H9 (cell line): ENCODE results near the gene UBE2L3. TPM values are rescaled to one million over a fixed set of nuclear protein-coding genes. Genes with fewer than 3 reads are reported as not detected.

Source experiments
- DNase-seq: peaks from one replicate; pipeline ENCODE4 v3.0.0-alpha.2; 2017
- H2AFZ ChIP-seq: one replicate; pipeline ENCODE4 v1.6.1; 2013; ENCODE audit warnings: mild to moderate bottlenecking, low read length, control low read depth, moderate library complexity
- H2AK5ac ChIP-seq: 2 replicates; pipeline ENCODE4 v1.6.1; 2013; ENCODE audit warnings: low read length, control low read depth, mixed read lengths; ENCODE audit not compliant: insufficient read length
- H2BK120ac ChIP-seq: one replicate; pipeline ENCODE4 v1.6.1; 2013; ENCODE audit warnings: low read depth, mild to moderate bottlenecking, low read length, control low read depth, inconsistent platforms; ENCODE audit not compliant: poor library complexity, severe bottlenecking
- H2BK12ac ChIP-seq: 2 replicates; pipeline ENCODE4 v1.6.1; 2013; ENCODE audit warnings: low read length, control low read depth, mixed read lengths, low read depth; ENCODE audit not compliant: insufficient read length
- H2BK15ac ChIP-seq: 2 replicates; pipeline ENCODE4 v1.6.1; 2013; ENCODE audit warnings: low read depth, low read length, control low read depth
- H2BK20ac ChIP-seq: one replicate; pipeline ENCODE4 v1.6.1; 2013; ENCODE audit warnings: low read depth, mild to moderate bottlenecking, low read length, control low read depth, inconsistent platforms; ENCODE audit not compliant: poor library complexity, severe bottlenecking
- H2BK5ac ChIP-seq: 2 replicates; pipeline ENCODE4 v1.6.1; 2013; ENCODE audit warnings: low read length, control low read depth, mixed read lengths; ENCODE audit not compliant: insufficient read length
- H3K14ac ChIP-seq: 2 replicates; pipeline ENCODE4 v1.6.1; 2013; ENCODE audit warnings: low read length, control low read depth; ENCODE audit not compliant: insufficient read depth
- H3K18ac ChIP-seq: 2 replicates; pipeline ENCODE4 v1.6.1; 2013; ENCODE audit warnings: low read depth, mild to moderate bottlenecking, mixed read lengths, low read length, control low read depth; ENCODE audit not compliant: insufficient read length
- H3K23ac ChIP-seq: 2 replicates; pipeline ENCODE4 v1.6.1; 2013; ENCODE audit warnings: low read length, control low read depth, mixed read lengths, low read depth; ENCODE audit not compliant: insufficient read length
- H3K23me2 ChIP-seq: 2 replicates; pipeline ENCODE4 v1.6.1; 2013; ENCODE audit warnings: low read depth, mild to moderate bottlenecking, mixed read lengths, low read length, control low read depth; ENCODE audit not compliant: insufficient read length, poor library complexity, severe bottlenecking
- H3K27ac ChIP-seq: 2 replicates; pipeline ENCODE4 v1.5.1; 2013; ENCODE audit warnings: low read length, control low read depth, mixed read lengths, low read depth; ENCODE audit not compliant: insufficient read length
- H3K27me3 ChIP-seq: 2 replicates; pipeline ENCODE4 v1.6.1; 2013; ENCODE audit warnings: low read length, control low read depth, inconsistent platforms; ENCODE audit not compliant: insufficient read depth
- H3K4ac ChIP-seq: 2 replicates; pipeline ENCODE4 v1.6.1; 2013; ENCODE audit warnings: low read depth, mild to moderate bottlenecking, control low read depth, inconsistent platforms, low read length, moderate library complexity
- H3K4me1 ChIP-seq: 2 replicates; pipeline ENCODE4 v1.6.1; 2013; ENCODE audit warnings: low read length, control low read depth, inconsistent platforms; ENCODE audit not compliant: insufficient read depth
- H3K4me2 ChIP-seq: 2 replicates; pipeline ENCODE4 v1.6.1; 2013; ENCODE audit warnings: low read length, control low read depth, mixed read lengths; ENCODE audit not compliant: insufficient read length, insufficient read depth
- H3K56ac ChIP-seq: 2 replicates; pipeline ENCODE4 v1.6.1; 2013; ENCODE audit warnings: low read depth, mild to moderate bottlenecking, mixed read lengths, low read length, control low read depth; ENCODE audit not compliant: insufficient read length
- H3K79me1 ChIP-seq: 2 replicates; pipeline ENCODE4 v1.6.1; 2013; ENCODE audit warnings: low read depth, mild to moderate bottlenecking, moderate library complexity, low read length, control low read depth, inconsistent platforms; ENCODE audit not compliant: insufficient read depth, poor library complexity, severe bottlenecking
- H3K79me2 ChIP-seq: 2 replicates; pipeline ENCODE4 v1.6.1; 2013; ENCODE audit warnings: low read length, control low read depth, inconsistent platforms; ENCODE audit not compliant: insufficient read depth
- H3K9ac ChIP-seq: 2 replicates; pipeline ENCODE4 v1.6.1; 2013; ENCODE audit warnings: low read length, control low read depth, mixed read lengths; ENCODE audit not compliant: insufficient read length; ENCODE audit errors: extremely low read depth
- H3K9me3 ChIP-seq: one replicate; pipeline ENCODE4 v1.6.1; 2013; ENCODE audit warnings: low read depth, low read length, inconsistent platforms; ENCODE audit not compliant: control insufficient read depth
- H3T11ph ChIP-seq: one replicate; pipeline ENCODE4 v1.6.1; 2013; ENCODE audit warnings: mild to moderate bottlenecking, low read length, control low read depth, inconsistent platforms
- H4K20me1 ChIP-seq: one replicate; pipeline ENCODE4 v1.6.1; 2013; ENCODE audit not compliant: control insufficient read depth, insufficient read length, insufficient read depth
- H4K5ac ChIP-seq: 2 replicates; pipeline ENCODE4 v1.6.1; 2013; ENCODE audit warnings: low read depth, mild to moderate bottlenecking, mixed read lengths, low read length, control low read depth; ENCODE audit not compliant: insufficient read length
- H4K8ac ChIP-seq: replicated peaks from 2 replicates; pipeline ENCODE4 v1.6.1; 2013; ENCODE audit warnings: low read length, control low read depth, mixed read lengths, low read depth; ENCODE audit not compliant: insufficient read length
- H4K91ac ChIP-seq: 2 replicates; pipeline ENCODE4 v1.6.1; 2013; ENCODE audit warnings: low read depth, mild to moderate bottlenecking, moderate library complexity, mixed read lengths, low read length, control low read depth; ENCODE audit not compliant: insufficient read length
- H3K27ac Mint-ChIP-seq, 3 experiments: 2 replicates in 2 of 3; 3 replicates in 1 of 3; pipeline ENCODE4 v1.8.0; 2020 to 2021; ENCODE audit warnings: mixed read lengths in 3 of 3, mild to moderate bottlenecking in 1 of 3, moderate library complexity in 1 of 3
- H3K27me3 Mint-ChIP-seq: 2 replicates; pipeline ENCODE4 v1.8.0; 2021; ENCODE audit warnings: low read depth, mild to moderate bottlenecking, moderate library complexity, mixed read lengths
- H3K36me3 Mint-ChIP-seq, 3 experiments: 2 replicates in 2 of 3; 3 replicates in 1 of 3; pipeline ENCODE4 v1.8.0; 2020 to 2021; ENCODE audit warnings: low read depth in 3 of 3, mixed read lengths in 3 of 3; ENCODE audit not compliant: insufficient read depth in 1 of 3
- H3K4me1 Mint-ChIP-seq, 2 experiments: 2 replicates each; pipeline ENCODE4 v1.8.0; 2020; ENCODE audit warnings: mixed read lengths in 2 of 2
- H3K4me3 Mint-ChIP-seq, 2 experiments: 2 replicates in 1 of 2; 3 replicates in 1 of 2; pipeline ENCODE4 v1.8.0; 2020 to 2021; ENCODE audit warnings: mild to moderate bottlenecking in 2 of 2, mixed read lengths in 2 of 2, moderate library complexity in 1 of 2
- H3K9me3 Mint-ChIP-seq, 2 experiments: 2 replicates in 1 of 2; 3 replicates in 1 of 2; pipeline ENCODE4 v1.8.0; 2020; ENCODE audit warnings: mild to moderate bottlenecking in 2 of 2, mixed read lengths in 2 of 2, moderate library complexity in 1 of 2
- WGBS: extraction: QIAGEN DNeasy Blood & Tissue Kit; methylation state at CpG from one replicate; pipeline ENCODE4 v1.1.7; 2013; ENCODE audit warnings: missing lambda C conversion rate, low lambda C conversion rate, mixed read lengths; ENCODE audit not compliant: insufficient read length; ENCODE audit errors: extremely low coverage; 5-methylcytosine and 5-hydroxymethylcytosine counted together
- total RNA-seq: library from RNA; stranded (reverse); gene quantifications from 2 replicates; pipeline ENCODE4 v1.2.1, GENCODE V29; 2021
- TF ChIP-seq, protein P1 (sequence below): fragments of 200-600 bp; sonication (generic); conservative IDR thresholded peaks from 3 replicates; pipeline ENCODE4 v1.8.0; 2021; ENCODE audit warnings: antibody characterized with exemption, mild to moderate bottlenecking

Gene UBE2L3
- total RNA-seq, 1 experiment from 2014 or later, result 79.7 TPM

DNA sequence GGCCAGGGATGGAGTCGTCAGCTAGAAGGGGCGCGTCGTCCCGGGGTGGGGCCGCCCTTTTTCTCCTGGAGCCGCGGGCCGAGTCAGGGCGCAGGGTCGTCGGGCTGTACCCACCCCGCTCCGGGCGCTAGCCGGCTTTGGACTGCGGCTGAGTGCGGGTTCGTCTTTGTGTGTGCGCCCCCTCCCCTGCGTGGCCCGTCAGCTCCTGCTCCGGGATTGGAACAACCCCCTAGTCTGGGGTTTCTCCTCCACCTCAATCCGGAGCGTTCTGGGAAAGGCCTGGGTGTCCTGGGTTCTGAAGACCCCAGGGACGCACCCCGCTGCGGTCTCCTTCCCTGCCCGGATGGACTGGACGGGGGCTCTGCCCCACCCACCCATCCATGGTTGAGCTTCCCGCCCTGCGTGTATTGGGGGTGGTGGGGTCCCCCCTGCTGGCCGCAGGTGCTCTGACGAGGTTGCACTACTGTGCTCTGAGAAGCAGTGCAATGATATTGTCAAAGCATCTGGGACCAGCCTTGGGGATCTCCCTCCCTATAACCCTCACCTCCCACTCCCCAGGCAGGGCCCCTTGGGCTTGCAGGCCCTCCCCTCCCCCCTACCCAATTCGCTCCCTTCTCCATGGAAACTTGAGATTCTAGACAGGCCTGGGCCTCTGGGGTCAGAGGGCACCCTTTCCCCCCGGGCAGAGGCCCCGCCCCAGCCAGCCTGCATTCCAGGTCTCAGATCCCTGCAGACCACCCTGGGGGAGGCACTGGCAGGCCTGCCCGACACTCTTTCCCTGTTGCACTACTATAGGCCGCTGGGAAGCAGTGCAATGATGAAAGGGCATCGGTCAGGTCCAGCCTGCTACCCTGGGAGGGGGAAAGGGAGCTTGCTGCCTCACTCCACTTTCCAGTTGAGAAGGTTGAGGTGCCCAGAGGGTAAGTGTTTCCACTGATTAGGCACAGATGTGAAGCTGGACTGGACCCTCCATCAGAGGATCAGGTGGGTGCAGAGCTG lies 85.3 kb downstream of the UBE2L3 start:
- no peak for DNase-seq
- Histone ChIP-seq H3K14ac (no peak overlapping the region; the same call in 1 of the 2 replicates), H3K79me1 (no peaks in the 10 kb centered on the region), H4K91ac (no peak overlapping the region), H4K8ac (no peak overlapping the region), H3K9ac (peak overlapping the region; percentile 35), H3K56ac (no peak overlapping the region), H4K20me1 (no peaks in the 10 kb centered on the region), H3K9me3 (no peaks in the 10 kb centered on the region), H3K4ac (no peak overlapping the region), H2BK12ac (no peak overlapping the region), H2BK5ac (no peak overlapping the region), H3K4me2 (peak overlapping the region; percentile 86), H3K18ac (peak overlapping the region; percentile 74), H3K27ac (no peak overlapping the region), H3T11ph (no peak overlapping the region), H2AK5ac (no peak overlapping the region), H2BK120ac (no peak overlapping the region), H3K79me2 (no peaks in the 10 kb centered on the region), H4K5ac (no peak overlapping the region), H3K23me2 (peaks cover 18% of the 10 kb centered on the region), H3K23ac (no peak overlapping the region), H3K4me1 (peaks cover 4% of the 10 kb centered on the region; the same call in 1 of the 2 replicates), H2BK15ac (no peak overlapping the region), H2BK20ac (no peak overlapping the region), H3K27me3 (no peaks in the 10 kb centered on the region), H2AFZ (no peak overlapping the region)
- peaks cover 25 to 26% of the 10 kb centered on the region in 2 experiments for H3K4me1 Mint-ChIP-seq
- H3K36me3 Mint-ChIP-seq, result peaks cover 11 to 29% (median 16%) of the 10 kb centered on the region in 3 experiments; a peak in 6 of 7 replicates
- TF ChIP-seq, protein P1, sequence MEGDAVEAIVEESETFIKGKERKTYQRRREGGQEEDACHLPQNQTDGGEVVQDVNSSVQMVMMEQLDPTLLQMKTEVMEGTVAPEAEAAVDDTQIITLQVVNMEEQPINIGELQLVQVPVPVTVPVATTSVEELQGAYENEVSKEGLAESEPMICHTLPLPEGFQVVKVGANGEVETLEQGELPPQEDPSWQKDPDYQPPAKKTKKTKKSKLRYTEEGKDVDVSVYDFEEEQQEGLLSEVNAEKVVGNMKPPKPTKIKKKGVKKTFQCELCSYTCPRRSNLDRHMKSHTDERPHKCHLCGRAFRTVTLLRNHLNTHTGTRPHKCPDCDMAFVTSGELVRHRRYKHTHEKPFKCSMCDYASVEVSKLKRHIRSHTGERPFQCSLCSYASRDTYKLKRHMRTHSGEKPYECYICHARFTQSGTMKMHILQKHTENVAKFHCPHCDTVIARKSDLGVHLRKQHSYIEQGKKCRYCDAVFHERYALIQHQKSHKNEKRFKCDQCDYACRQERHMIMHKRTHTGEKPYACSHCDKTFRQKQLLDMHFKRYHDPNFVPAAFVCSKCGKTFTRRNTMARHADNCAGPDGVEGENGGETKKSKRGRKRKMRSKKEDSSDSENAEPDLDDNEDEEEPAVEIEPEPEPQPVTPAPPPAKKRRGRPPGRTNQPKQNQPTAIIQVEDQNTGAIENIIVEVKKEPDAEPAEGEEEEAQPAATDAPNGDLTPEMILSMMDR, result 0 out of 3 replicates have a peak, but pooled peaks have one; percentile 10
- peak overlapping the region; percentile 84 to 92 for H3K4me3 Mint-ChIP-seq
- no peaks in the 10 kb centered on the region for H3K27me3 Mint-ChIP-seq
- no CpG with 5 or more reads among the region's 40 CpGs for WGBS
- no peaks in the 10 kb centered on the region for H3K9me3 Mint-ChIP-seq
- no peak overlapping the region for H3K27ac Mint-ChIP-seq
